Glomerular visceral epithelial cell (primary cell): Measurements from ENCODE around the gene YDJC.
"Not testable (repeated sequence)": the region's sequence is repeated elsewhere in the genome, so short reads cannot be mapped to it uniquely, and the experiment has no call there.

ENCODE experiments used
- DNase-seq: peaks from one replicate; pipeline ENCODE4 v3.0.0-alpha.2; 2016; ENCODE audit errors: extremely low spot score

YDJC gene

GRCh38 chr22:21629255-21630149, at the start of gene YDJC:
Gene YDJC, minus strand, starts transcription at chr22:21630022. Its CDS starts 8 bp downstream, at chr22:21630014.
- DNase-seq, result peak; percentile 91

GRCh38 chr22:21679383-21679782, 49.6 kb upstream of the YDJC start:
- no peak for DNase-seq

- DNase-seq, result not testable (repeated sequence)
Measured at GRCh38 chr22:21678842-21679241, 49.0 kb upstream of the YDJC start.

- no peak for DNase-seq
Measured at GRCh38 chr22:21677606-21678443, 48.0 kb upstream of the YDJC start.

GRCh38 chr22:21674638-21675245, 44.9 kb upstream of the YDJC start:
- no peak for DNase-seq

- no peak for DNase-seq
Measured at GRCh38 chr22:21673534-21674321, 43.9 kb upstream of the YDJC start.

- DNase-seq, result no peak
Measured at GRCh38 chr22:21672107-21672629, 42.3 kb upstream of the YDJC start.

GRCh38 chr22:21669026-21669425, 39.2 kb upstream of the YDJC start:
- DNase-seq, result no peak

- DNase-seq, result no peak
Measured at GRCh38 chr22:21666786-21667185, 37.0 kb upstream of the YDJC start.

GRCh38 chr22:21665047-21665851, 35.4 kb upstream of the YDJC start:
- no peak for DNase-seq

GRCh38 chr22:21663738-21664137, 33.9 kb upstream of the YDJC start:
- no peak for DNase-seq

GRCh38 chr22:21661991-21662390, 32.2 kb upstream of the YDJC start:
- no peak for DNase-seq

- no peak for DNase-seq
Measured at GRCh38 chr22:21660904-21661303, 31.1 kb upstream of the YDJC start.

GRCh38 chr22:21659864-21660525, 30.2 kb upstream of the YDJC start:
- DNase-seq, result no peak

- no peak for DNase-seq
Measured at GRCh38 chr22:21657360-21658032, 27.7 kb upstream of the YDJC start.

GRCh38 chr22:21657020-21657359, 27.2 kb upstream of the YDJC start:
- DNase-seq, result no peak

GRCh38 chr22:21652547-21653545, 23.0 kb upstream of the YDJC start:
- DNase-seq, result no peak

- peak; percentile 82 for DNase-seq
Measured at GRCh38 chr22:21652010-21652546, 22.3 kb upstream of the YDJC start.
